HEK293 (cell line): Measurements from ENCODE around the gene ANAPC2.

Experiments
- FEZF1 ChIP-seq: fragments of 450-650 bp; formaldehyde crosslinking; IDR thresholded peaks from 2 replicates; pipeline ENCODE4 v1.5.1; 2016; ENCODE audit warnings: missing biosample characterization, missing genetic modification characterization
- GLIS1 ChIP-seq: fragments of 450-650 bp; formaldehyde crosslinking; IDR thresholded peaks from 2 replicates; pipeline ENCODE4 v1.5.1; 2016; ENCODE audit warnings: missing biosample characterization, missing genetic modification characterization
- GLIS2 ChIP-seq: fragments of 450-650 bp; formaldehyde crosslinking; IDR thresholded peaks from 2 replicates; pipeline ENCODE4 v1.5.1; 2016; ENCODE audit warnings: missing biosample characterization, missing genetic modification characterization
- HOXC10 ChIP-seq: sonication (generic); formaldehyde crosslinking; IDR thresholded peaks from 2 replicates; pipeline ENCODE4 v1.8.1; 2023; ENCODE audit warnings: mild to moderate bottlenecking, missing genetic modification reagents
- MZF1 ChIP-seq: fragments of 450-650 bp; formaldehyde crosslinking; IDR thresholded peaks from 2 replicates; pipeline ENCODE4 v1.5.1; 2017; ENCODE audit warnings: missing biosample characterization, missing genetic modification characterization, borderline replicate concordance
- SETDB1 ChIP-seq: IDR thresholded peaks from one replicate; pipeline ENCODE4 v1.6.1; 2017; ENCODE audit warnings: mild to moderate bottlenecking, low read length, moderate library complexity, mixed read lengths; ENCODE audit not compliant: insufficient read length
- WT1 ChIP-seq: fragments of 450-650 bp; formaldehyde crosslinking; IDR thresholded peaks from 2 replicates; pipeline ENCODE4 v1.5.1; 2016; ENCODE audit warnings: missing biosample characterization, missing genetic modification characterization
- ZIC2 ChIP-seq: fragments of 450-650 bp; formaldehyde crosslinking; IDR thresholded peaks from 2 replicates; pipeline ENCODE4 v1.5.1; 2016; ENCODE audit warnings: missing biosample characterization, missing genetic modification characterization
- ZNF140 ChIP-seq: fragments of 450-650 bp; formaldehyde crosslinking; IDR thresholded peaks from 2 replicates; pipeline ENCODE4 v1.5.1; 2016; ENCODE audit warnings: missing biosample characterization, missing genetic modification characterization
- ZNF155 ChIP-seq: fragments of 450-650 bp; formaldehyde crosslinking; IDR thresholded peaks from 2 replicates; pipeline ENCODE4 v1.5.1; 2016; ENCODE audit warnings: missing biosample characterization, missing genetic modification characterization
- ZNF214 ChIP-seq: fragments of 450-650 bp; formaldehyde crosslinking; IDR thresholded peaks from 2 replicates; pipeline ENCODE4 v1.5.1; 2017; ENCODE audit warnings: missing biosample characterization, mild to moderate bottlenecking, missing genetic modification characterization, borderline replicate concordance
- ZNF248 ChIP-seq: fragments of 450-650 bp; formaldehyde crosslinking; IDR thresholded peaks from 2 replicates; pipeline ENCODE4 v1.5.1; 2017; ENCODE audit warnings: missing biosample characterization, missing genetic modification characterization
- ZNF274 ChIP-seq, 2 experiments: fragments of 200-500 bp in 1 of 2; fragments of 450-650 bp in 1 of 2; sonication (Bioruptor generic) in 1 of 2; formaldehyde crosslinking in 1 of 2; IDR thresholded peaks; 2 replicates each; pipeline versions ENCODE4 v1.5.1 to v1.6.1; 2014 to 2016; ENCODE audit warnings: borderline replicate concordance in 1 of 2, inconsistent platforms in 1 of 2, low read length in 1 of 2, missing biosample characterization in 1 of 2, missing genetic modification characterization in 1 of 2
- ZNF280C ChIP-seq: fragments of 450-650 bp; formaldehyde crosslinking; IDR thresholded peaks from 2 replicates; pipeline ENCODE4 v1.5.1; 2016; ENCODE audit warnings: missing biosample characterization, missing genetic modification characterization
- ZNF335 ChIP-seq: fragments of 450-650 bp; formaldehyde crosslinking; conservative IDR thresholded peaks from 2 replicates; pipeline ENCODE4 v1.5.1; 2016; ENCODE audit warnings: missing biosample characterization, missing genetic modification characterization
- ZNF416 ChIP-seq: fragments of 450-650 bp; formaldehyde crosslinking; IDR thresholded peaks from 2 replicates; pipeline ENCODE4 v1.5.1; 2016; ENCODE audit warnings: missing biosample characterization, missing genetic modification characterization
- ZNF529 ChIP-seq: fragments of 450-650 bp; formaldehyde crosslinking; IDR thresholded peaks from 2 replicates; pipeline ENCODE4 v1.5.1; 2017; ENCODE audit warnings: missing genetic modification characterization, missing biosample characterization; ENCODE audit not compliant: insufficient replicate concordance
- ZNF548 ChIP-seq: fragments of 450-650 bp; formaldehyde crosslinking; IDR thresholded peaks from 2 replicates; pipeline ENCODE4 v1.5.1; 2016; ENCODE audit warnings: missing biosample characterization, missing genetic modification characterization
- ZNF549 ChIP-seq: fragments of 450-650 bp; IDR thresholded peaks from 2 replicates; pipeline ENCODE4 v1.5.1; 2018; ENCODE audit warnings: missing biosample characterization, missing genetic modification characterization, mild to moderate bottlenecking, inconsistent platforms, moderate library complexity
- ZNF560 ChIP-seq: fragments of 450-650 bp; formaldehyde crosslinking; IDR thresholded peaks from 2 replicates; pipeline ENCODE4 v1.5.1; 2017; ENCODE audit warnings: missing biosample characterization, missing genetic modification characterization, borderline replicate concordance
- ZNF561 ChIP-seq: fragments of 450-650 bp; IDR thresholded peaks from 2 replicates; pipeline ENCODE4 v1.5.1; 2018; ENCODE audit warnings: missing biosample characterization, missing genetic modification characterization, borderline replicate concordance
- ZNF585B ChIP-seq: fragments of 450-650 bp; formaldehyde crosslinking; IDR thresholded peaks from 2 replicates; pipeline ENCODE4 v1.5.1; 2016; ENCODE audit warnings: missing biosample characterization, missing genetic modification characterization
- ZNF600 ChIP-seq: fragments of 450-650 bp; formaldehyde crosslinking; IDR thresholded peaks from 2 replicates; pipeline ENCODE4 v1.5.1; 2016; ENCODE audit warnings: missing biosample characterization, missing genetic modification characterization
- ZNF660 ChIP-seq: fragments of 450-650 bp; IDR thresholded peaks from 2 replicates; pipeline ENCODE4 v1.5.1; 2018; ENCODE audit warnings: missing biosample characterization, mild to moderate bottlenecking, missing genetic modification characterization
- ZNF768 ChIP-seq: fragments of 450-650 bp; formaldehyde crosslinking; IDR thresholded peaks from 2 replicates; pipeline ENCODE4 v1.5.1; 2018; ENCODE audit warnings: missing biosample characterization, mild to moderate bottlenecking, missing genetic modification characterization
- ZSCAN23 ChIP-seq: fragments of 450-650 bp; formaldehyde crosslinking; IDR thresholded peaks from 2 replicates; pipeline ENCODE4 v1.5.1; 2016; ENCODE audit warnings: missing biosample characterization, missing genetic modification characterization
- TF ChIP-seq, protein P1 (sequence below): fragments of 450-650 bp; formaldehyde crosslinking; IDR thresholded peaks from 2 replicates; pipeline ENCODE4 v1.5.1; 2016; ENCODE audit warnings: missing biosample characterization, missing genetic modification characterization
- TF ChIP-seq, protein P2 (sequence below): fragments of 450-650 bp; formaldehyde crosslinking; IDR thresholded peaks from 2 replicates; pipeline ENCODE4 v1.5.1; 2016; ENCODE audit warnings: missing biosample characterization, missing genetic modification characterization
- TF ChIP-seq, protein P3 (sequence below): fragments of 450-650 bp; formaldehyde crosslinking; IDR thresholded peaks from 2 replicates; pipeline ENCODE4 v1.5.0; 2017; ENCODE audit warnings: missing biosample characterization, missing genetic modification characterization, borderline replicate concordance

The ANAPC2 gene

GRCh38 chr9:137188490-137189296, at the start of gene ANAPC2, which contains the start of gene SSNA1 (continued):
- no peak for TF ChIP-seq ZNF274 (IDR thresholded peaks at IDR 0.05; ENCODE audit: low read length)
- TF ChIP-seq ZNF274 (tag by site-specific recombination; IDR thresholded peaks at IDR 0.05; ENCODE audit: borderline replicate concordance) = no peak
- no peak for TF ChIP-seq ZNF140
- no peak for TF ChIP-seq ZNF416 (tag by site-specific recombination)
- peak; percentile 89 for TF ChIP-seq ZNF600
- no peak for TF ChIP-seq ZNF549 (tag by site-specific recombination)
- no peak for TF ChIP-seq ZNF768 (tag by site-specific recombination)
- TF ChIP-seq ZNF529 = no peak
- TF ChIP-seq, protein P1, sequence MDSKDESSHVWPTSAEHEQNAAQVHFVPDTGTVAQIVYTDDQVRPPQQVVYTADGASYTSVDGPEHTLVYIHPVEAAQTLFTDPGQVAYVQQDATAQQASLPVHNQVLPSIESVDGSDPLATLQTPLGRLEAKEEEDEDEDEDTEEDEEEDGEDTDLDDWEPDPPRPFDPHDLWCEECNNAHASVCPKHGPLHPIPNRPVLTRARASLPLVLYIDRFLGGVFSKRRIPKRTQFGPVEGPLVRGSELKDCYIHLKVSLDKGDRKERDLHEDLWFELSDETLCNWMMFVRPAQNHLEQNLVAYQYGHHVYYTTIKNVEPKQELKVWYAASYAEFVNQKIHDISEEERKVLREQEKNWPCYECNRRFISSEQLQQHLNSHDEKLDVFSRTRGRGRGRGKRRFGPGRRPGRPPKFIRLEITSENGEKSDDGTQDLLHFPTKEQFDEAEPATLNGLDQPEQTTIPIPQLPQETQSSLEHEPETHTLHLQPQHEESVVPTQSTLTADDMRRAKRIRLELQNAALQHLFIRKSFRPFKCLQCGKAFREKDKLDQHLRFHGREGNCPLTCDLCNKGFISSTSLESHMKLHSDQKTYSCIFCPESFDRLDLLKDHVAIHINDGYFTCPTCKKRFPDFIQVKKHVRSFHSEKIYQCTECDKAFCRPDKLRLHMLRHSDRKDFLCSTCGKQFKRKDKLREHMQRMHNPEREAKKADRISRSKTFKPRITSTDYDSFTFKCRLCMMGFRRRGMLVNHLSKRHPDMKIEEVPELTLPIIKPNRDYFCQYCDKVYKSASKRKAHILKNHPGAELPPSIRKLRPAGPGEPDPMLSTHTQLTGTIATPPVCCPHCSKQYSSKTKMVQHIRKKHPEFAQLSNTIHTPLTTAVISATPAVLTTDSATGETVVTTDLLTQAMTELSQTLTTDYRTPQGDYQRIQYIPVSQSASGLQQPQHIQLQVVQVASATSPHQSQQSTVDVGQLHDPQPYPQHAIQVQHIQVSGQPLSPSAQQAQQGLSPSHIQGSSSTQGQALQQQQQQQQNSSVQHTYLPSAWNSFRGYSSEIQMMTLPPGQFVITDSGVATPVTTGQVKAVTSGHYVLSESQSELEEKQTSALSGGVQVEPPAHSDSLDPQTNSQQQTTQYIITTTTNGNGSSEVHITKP (tag by site-specific recombination) = peak; percentile 61
- TF ChIP-seq SETDB1 = no peak
- TF ChIP-seq, protein P2, sequence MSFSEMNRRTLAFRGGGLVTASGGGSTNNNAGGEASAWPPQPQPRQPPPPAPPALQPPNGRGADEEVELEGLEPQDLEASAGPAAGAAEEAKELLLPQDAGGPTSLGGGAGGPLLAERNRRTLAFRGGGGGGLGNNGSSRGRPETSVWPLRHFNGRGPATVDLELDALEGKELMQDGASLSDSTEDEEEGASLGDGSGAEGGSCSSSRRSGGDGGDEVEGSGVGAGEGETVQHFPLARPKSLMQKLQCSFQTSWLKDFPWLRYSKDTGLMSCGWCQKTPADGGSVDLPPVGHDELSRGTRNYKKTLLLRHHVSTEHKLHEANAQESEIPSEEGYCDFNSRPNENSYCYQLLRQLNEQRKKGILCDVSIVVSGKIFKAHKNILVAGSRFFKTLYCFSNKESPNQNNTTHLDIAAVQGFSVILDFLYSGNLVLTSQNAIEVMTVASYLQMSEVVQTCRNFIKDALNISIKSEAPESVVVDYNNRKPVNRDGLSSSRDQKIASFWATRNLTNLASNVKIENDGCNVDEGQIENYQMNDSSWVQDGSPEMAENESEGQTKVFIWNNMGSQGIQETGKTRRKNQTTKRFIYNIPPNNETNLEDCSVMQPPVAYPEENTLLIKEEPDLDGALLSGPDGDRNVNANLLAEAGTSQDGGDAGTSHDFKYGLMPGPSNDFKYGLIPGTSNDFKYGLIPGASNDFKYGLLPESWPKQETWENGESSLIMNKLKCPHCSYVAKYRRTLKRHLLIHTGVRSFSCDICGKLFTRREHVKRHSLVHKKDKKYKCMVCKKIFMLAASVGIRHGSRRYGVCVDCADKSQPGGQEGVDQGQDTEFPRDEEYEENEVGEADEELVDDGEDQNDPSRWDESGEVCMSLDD (tag by site-specific recombination) = peak; percentile 74; the same call in 1 of the 2 replicates
- TF ChIP-seq ZNF660 (tag by site-specific recombination) = peak; percentile 80
- no peak for TF ChIP-seq ZNF548 (tag by site-specific recombination)
- TF ChIP-seq, protein P3, sequence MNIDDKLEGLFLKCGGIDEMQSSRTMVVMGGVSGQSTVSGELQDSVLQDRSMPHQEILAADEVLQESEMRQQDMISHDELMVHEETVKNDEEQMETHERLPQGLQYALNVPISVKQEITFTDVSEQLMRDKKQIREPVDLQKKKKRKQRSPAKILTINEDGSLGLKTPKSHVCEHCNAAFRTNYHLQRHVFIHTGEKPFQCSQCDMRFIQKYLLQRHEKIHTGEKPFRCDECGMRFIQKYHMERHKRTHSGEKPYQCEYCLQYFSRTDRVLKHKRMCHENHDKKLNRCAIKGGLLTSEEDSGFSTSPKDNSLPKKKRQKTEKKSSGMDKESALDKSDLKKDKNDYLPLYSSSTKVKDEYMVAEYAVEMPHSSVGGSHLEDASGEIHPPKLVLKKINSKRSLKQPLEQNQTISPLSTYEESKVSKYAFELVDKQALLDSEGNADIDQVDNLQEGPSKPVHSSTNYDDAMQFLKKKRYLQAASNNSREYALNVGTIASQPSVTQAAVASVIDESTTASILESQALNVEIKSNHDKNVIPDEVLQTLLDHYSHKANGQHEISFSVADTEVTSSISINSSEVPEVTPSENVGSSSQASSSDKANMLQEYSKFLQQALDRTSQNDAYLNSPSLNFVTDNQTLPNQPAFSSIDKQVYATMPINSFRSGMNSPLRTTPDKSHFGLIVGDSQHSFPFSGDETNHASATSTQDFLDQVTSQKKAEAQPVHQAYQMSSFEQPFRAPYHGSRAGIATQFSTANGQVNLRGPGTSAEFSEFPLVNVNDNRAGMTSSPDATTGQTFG (tag by site-specific recombination) = no peak; the same call in 1 of the 2 replicates
- TF ChIP-seq ZNF560 (tag by site-specific recombination) = no peak
- TF ChIP-seq GLIS2 = peak; percentile 82
- peak; percentile 88 for TF ChIP-seq ZNF335
- TF ChIP-seq ZNF561 (tag by site-specific recombination) = peak; percentile 91; the same call in 1 of the 2 replicates
- peak; percentile 34 for TF ChIP-seq ZIC2
- 0 out of 2 replicates have a peak, but pooled peaks have one; percentile 14 for TF ChIP-seq FEZF1 (tag by site-specific recombination)
- no peak for TF ChIP-seq ZNF248
- no peak for TF ChIP-seq ZNF280C (tag by site-specific recombination)
- no peak for TF ChIP-seq ZNF214 (tag by site-specific recombination)
- peak; percentile 42; the same call in 1 of the 2 replicates for TF ChIP-seq WT1 (tag by site-specific recombination)
- no peak for TF ChIP-seq MZF1
- TF ChIP-seq HOXC10 (CRISPR knock-in tag) = 0 out of 2 replicates have a peak, but pooled peaks have one; percentile 76
- no peak for TF ChIP-seq ZNF155
- peak; percentile 69 for TF ChIP-seq GLIS1 (tag by site-specific recombination)
- no peak for TF ChIP-seq ZSCAN23 (tag by site-specific recombination)
- TF ChIP-seq ZNF585B (tag by site-specific recombination) = no peak
